NCI-H748 treated with DMSO at 0.1 percent for 48 hours (cell line): ENCODE results near the gene C10orf90.
"Not testable (repeated sequence)": the region's sequence is repeated elsewhere in the genome, so short reads cannot be mapped to it uniquely, and the experiment has no call there.

Source experiments
- DNase-seq: peaks from one replicate; lab custom pipeline; 2025; lab: John Stamatoyannopoulos, UW

C10orf90 gene

GRCh38 chr10:126391192-126391885 lies 279.2 kb downstream of the C10orf90 start:
- DNase-seq, result no peak

- DNase-seq, result no peak
These were observed 280.2 kb downstream of the C10orf90 start for GRCh38 chr10:126390324-126390723.

- DNase-seq, result no peak
These were observed 282.3 kb downstream of the C10orf90 start, which contains the start of gene ADAM12 for GRCh38 chr10:126387931-126388911. TSS of gene ADAM12 (minus strand) at chr10:126388477. CDS start at chr10:126388145, 332 bp downstream.

GRCh38 chr10:126387041-126387921 lies 283.2 kb downstream of the C10orf90 start:
- DNase-seq, result peak; percentile 24

- DNase-seq, result no peak
These were observed 286.1 kb downstream of the C10orf90 start for GRCh38 chr10:126384269-126384873.

- DNase-seq, result no peak
These were observed 290.0 kb downstream of the C10orf90 start for GRCh38 chr10:126380352-126381076.

GRCh38 chr10:126379166-126379565 lies 291.3 kb downstream of the C10orf90 start:
- not testable (repeated sequence) for DNase-seq

- no peak for DNase-seq
These were observed 293.5 kb downstream of the C10orf90 start for GRCh38 chr10:126376956-126377355.

- no peak for DNase-seq
These were observed 294.5 kb downstream of the C10orf90 start for GRCh38 chr10:126375926-126376554.

- DNase-seq, result no peak
These were observed 295.2 kb downstream of the C10orf90 start for GRCh38 chr10:126375299-126375698.
